ENCODE data around the gene C1QTNF5. TPM values are rescaled to one million over a fixed set of nuclear protein-coding genes. Genes with fewer than 3 reads are reported as not detected.
A peak's percentile ranks its signal among the peaks of the same experiment; 100 is the strongest.

The C1QTNF5 gene
- polyA plus RNA-seq, 4 donors, result 0.89 to 22.5 (median 11.8) TPM

DNA sequence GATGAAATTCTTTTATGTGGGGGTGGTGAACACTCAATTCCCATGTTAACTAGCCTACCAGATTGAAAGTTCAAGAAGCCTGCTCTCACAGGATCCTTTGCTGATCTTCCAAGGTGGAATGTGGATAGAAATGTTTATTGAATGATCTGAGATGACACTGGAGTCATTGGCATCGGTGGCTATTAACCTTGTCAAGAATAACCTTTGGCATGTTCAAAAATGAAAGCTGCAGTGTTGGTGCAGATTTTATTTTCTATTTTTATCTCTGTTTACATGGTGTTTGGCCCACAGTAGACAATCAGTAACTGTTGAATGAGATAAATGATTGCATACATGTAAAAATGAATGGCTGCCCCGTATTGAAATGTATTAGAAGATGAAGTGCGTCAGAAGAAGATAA, 42.7 kb downstream of the C1QTNF5 start:
- H3K4me1 ChIP-seq (ENCODE audit: control insufficient read depth in 3 of 3, insufficient read depth in 2 of 3, low read depth in 1 of 3, low read length in 2 of 3), result peaks cover 0 to 9% (median 0%) of the 10 kb centered on the region in 3 donors
- H3K36me3 ChIP-seq (ENCODE audit: control insufficient read depth in 3 of 3, insufficient read depth in 2 of 3, low read depth in 1 of 3, low read length in 3 of 3), result peaks cover 8 to 27% (median 15%) of the 10 kb centered on the region in 3 donors
- H3K4me3 ChIP-seq (ENCODE audit: low read depth in 1 of 3, low read length in 3 of 3), result no peak overlapping the region
- H3K9me3 ChIP-seq (ENCODE audit: control insufficient read depth in 2 of 2, insufficient read depth in 1 of 2, low read depth in 1 of 2, low read length in 1 of 2), result no peaks in the 10 kb centered on the region
- DNase-seq (peak in 1 of 2 donors; percentile 22), FAIRE-seq (no peak)
- no peaks in the 10 kb centered on the region for H3K27me3 ChIP-seq (ENCODE audit: control insufficient read depth in 3 of 3, insufficient read depth in 3 of 3, low read length in 3 of 3)
- H3K27ac ChIP-seq (ENCODE audit: low read depth in 1 of 3, low read length in 2 of 3), result peak overlapping the region in 1 of 3 donors; percentile 19
- 60 to 69% (median 64%) methylated on average over 3 of the region's 3 CpGs for WGBS, 3 donors

DNA sequence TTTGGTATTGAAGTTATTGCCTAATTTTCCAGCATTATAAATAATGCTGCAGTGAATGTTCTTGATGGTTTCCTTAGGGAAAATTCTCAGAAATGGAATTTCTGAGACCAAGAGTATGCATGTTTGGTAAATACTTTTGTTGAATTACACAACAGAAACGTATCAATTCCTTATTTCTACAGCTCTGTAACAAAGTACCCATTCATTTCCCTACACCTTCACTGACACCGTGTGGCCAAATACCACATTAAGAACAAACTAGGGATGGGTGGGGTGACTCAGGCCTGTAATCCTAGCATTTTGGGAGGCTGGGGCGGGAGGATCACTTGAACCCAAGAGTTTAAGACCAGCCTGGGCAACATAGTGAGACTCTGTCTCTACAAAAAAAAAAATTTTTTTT, 45.5 kb downstream of the C1QTNF5 start:
- no peak overlapping the region for H3K4me3 ChIP-seq (ENCODE audit: low read depth in 1 of 3, low read length in 3 of 3)
- DNase-seq (no peak), FAIRE-seq (no peak)
- peaks cover 0 to 9% (median 0%) of the 10 kb centered on the region in 3 donors for H3K4me1 ChIP-seq (ENCODE audit: control insufficient read depth in 3 of 3, insufficient read depth in 2 of 3, low read depth in 1 of 3, low read length in 2 of 3)
- WGBS, 3 donors, result 58 to 70% (median 69%) methylated on average over 3 of the region's 3 CpGs
- no peak overlapping the region for H3K27ac ChIP-seq (ENCODE audit: low read depth in 1 of 3, low read length in 2 of 3)
- H3K9me3 ChIP-seq (ENCODE audit: control insufficient read depth in 2 of 2, insufficient read depth in 1 of 2, low read depth in 1 of 2, low read length in 1 of 2), result peaks cover 0 to 18% of the 10 kb centered on the region in 2 donors
- H3K36me3 ChIP-seq (ENCODE audit: control insufficient read depth in 3 of 3, insufficient read depth in 2 of 3, low read depth in 1 of 3, low read length in 3 of 3), result peaks cover 13 to 28% (median 20%) of the 10 kb centered on the region in 3 donors
- H3K27me3 ChIP-seq (ENCODE audit: control insufficient read depth in 3 of 3, insufficient read depth in 3 of 3, low read length in 3 of 3), result no peaks in the 10 kb centered on the region

DNA sequence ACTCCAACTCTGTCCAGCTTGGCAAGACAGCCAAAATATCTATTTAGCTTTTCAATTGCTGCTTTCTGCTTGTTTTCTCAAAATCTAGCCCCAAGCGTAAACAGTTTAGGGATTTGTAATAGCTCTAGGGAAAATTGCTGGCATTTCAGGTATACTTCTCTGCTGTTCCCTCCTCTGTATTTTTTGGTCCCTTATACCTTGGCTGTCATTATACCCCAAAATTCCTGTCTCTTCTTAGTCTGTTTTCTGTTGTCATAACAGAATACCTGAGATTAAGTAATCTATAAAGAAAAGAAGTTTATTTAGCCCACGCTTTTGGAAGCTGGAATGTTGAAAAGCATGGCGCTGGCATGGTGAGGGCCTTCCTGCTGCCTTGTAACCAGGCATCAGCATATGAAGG, 47.2 kb downstream of the C1QTNF5 start:
- H3K36me3 ChIP-seq (ENCODE audit: control insufficient read depth in 3 of 3, insufficient read depth in 2 of 3, low read depth in 1 of 3, low read length in 3 of 3), result peaks cover 13 to 27% (median 14%) of the 10 kb centered on the region in 3 donors
- H3K4me3 ChIP-seq (ENCODE audit: low read depth in 1 of 3, low read length in 3 of 3), result no peak overlapping the region
- no peak for FAIRE-seq
- H3K9me3 ChIP-seq (ENCODE audit: control insufficient read depth in 2 of 2, insufficient read depth in 1 of 2, low read depth in 1 of 2, low read length in 1 of 2), result peaks cover 0 to 21% of the 10 kb centered on the region in 2 donors
- H3K27ac ChIP-seq (ENCODE audit: low read depth in 1 of 3, low read length in 2 of 3), result no peak overlapping the region
- DNase-seq, result no peak
- H3K4me1 ChIP-seq (ENCODE audit: control insufficient read depth in 3 of 3, insufficient read depth in 2 of 3, low read depth in 1 of 3, low read length in 2 of 3), result peaks cover 0 to 3% (median 0%) of the 10 kb centered on the region in 3 donors
- WGBS, 3 donors, result 92 to 99% (median 97%) methylated on average over 3 of the region's 3 CpGs
- no peaks in the 10 kb centered on the region for H3K27me3 ChIP-seq (ENCODE audit: control insufficient read depth in 3 of 3, insufficient read depth in 3 of 3, low read length in 3 of 3)

DNA sequence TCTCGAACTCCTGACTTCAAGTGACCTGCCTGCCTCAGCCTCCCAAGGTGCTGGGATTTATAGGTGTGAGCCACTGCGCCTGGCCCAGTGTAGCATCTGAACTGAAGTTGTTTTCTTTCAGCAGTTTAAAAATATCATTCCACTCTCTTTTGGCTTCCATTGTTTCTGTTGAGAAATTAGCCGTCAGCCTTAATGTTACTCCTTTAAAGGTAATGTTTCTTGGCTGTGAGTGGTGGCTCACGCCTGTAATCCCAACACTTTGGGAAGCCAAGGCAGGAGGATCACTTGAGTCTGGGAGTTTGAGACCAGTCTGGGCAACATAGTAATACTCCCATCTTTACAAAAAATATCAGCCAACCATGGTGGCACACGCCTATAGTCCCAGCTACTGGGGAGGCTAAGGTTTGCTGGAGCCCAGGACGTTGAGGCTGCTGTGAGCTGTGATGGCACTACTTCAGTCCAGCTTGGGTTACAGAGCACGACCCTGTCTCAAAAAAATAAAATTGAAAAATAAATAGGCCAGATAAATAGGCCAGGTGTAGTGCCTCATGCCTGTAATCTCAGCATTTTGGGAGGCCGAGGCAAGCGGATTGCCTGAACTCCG, 49.7 kb downstream of the C1QTNF5 start:
- H3K4me1 ChIP-seq (ENCODE audit: control insufficient read depth in 3 of 3, insufficient read depth in 2 of 3, low read depth in 1 of 3, low read length in 2 of 3), result no peaks in the 10 kb centered on the region
- H3K36me3 ChIP-seq (ENCODE audit: control insufficient read depth in 3 of 3, insufficient read depth in 2 of 3, low read depth in 1 of 3, low read length in 3 of 3), result peaks cover 11 to 31% (median 12%) of the 10 kb centered on the region in 3 donors
- no peak for FAIRE-seq
- H3K4me3 ChIP-seq (ENCODE audit: low read depth in 1 of 3, low read length in 3 of 3), result no peak overlapping the region
- H3K27me3 ChIP-seq (ENCODE audit: control insufficient read depth in 3 of 3, insufficient read depth in 3 of 3, low read length in 3 of 3), result no peaks in the 10 kb centered on the region
- 96 to 98% (median 98%) methylated on average over 10 of the region's 10 CpGs for WGBS, 3 donors
- no peak for DNase-seq
- H3K9me3 ChIP-seq (ENCODE audit: control insufficient read depth in 2 of 2, insufficient read depth in 1 of 2, low read depth in 1 of 2, low read length in 1 of 2), result peaks cover 0 to 21% of the 10 kb centered on the region in 2 donors
- no peak overlapping the region for H3K27ac ChIP-seq (ENCODE audit: low read depth in 1 of 3, low read length in 2 of 3)

Other genes starting within 250 kb of the C1QTNF5 start
- 10 to 100 TPM; 10.8 to 51.2 (median 30.5) TPM for gene DPAGT1, start 239.0 kb downstream of the C1QTNF5 start, polyA plus RNA-seq
- 10 to 100 TPM; 14.9 to 21.7 (median 17.8) TPM for gene C2CD2L, start 233.5 kb downstream of the C1QTNF5 start, polyA plus RNA-seq
- gene HINFP, start 219.3 kb downstream of the C1QTNF5 start, polyA plus RNA-seq, result 10 to 100 TPM; 12.3 to 37.5 (median 19.3) TPM
- gene ABCG4, start 191.8 kb downstream of the C1QTNF5 start, polyA plus RNA-seq, result under 1 TPM in 3 of 4 donors, not detected in 1; 0.27 to 0.73 (median 0.34) TPM
- gene NLRX1, start 172.2 kb downstream of the C1QTNF5 start, polyA plus RNA-seq, result 10 to 100 TPM in 1 of 4 donors, 1 to 10 TPM in 3; 3.5 to 13.0 (median 6.6) TPM
- gene NHERF4, start 155.4 kb downstream of the C1QTNF5 start, polyA plus RNA-seq, result 100 to 1,000 TPM in 2 of 4 donors, 10 to 100 TPM in 2; 33.6 to 258 (median 98.5) TPM
- gene CBL, start 134.5 kb downstream of the C1QTNF5 start, polyA plus RNA-seq, result 10 to 100 TPM in 1 of 4 donors, 1 to 10 TPM in 3; 2.2 to 10.1 (median 4.3) TPM
- 10 to 100 TPM in 2 of 4 donors, 1 to 10 TPM in 2; 1.1 to 82.3 (median 11.5) TPM for gene MCAM, start 23.8 kb downstream of the C1QTNF5 start, polyA plus RNA-seq
- 10 to 100 TPM in 2 of 4 donors, 1 to 10 TPM in 2; 6.5 to 28.3 (median 17.5) TPM for gene RNF26, start 6.4 kb downstream of the C1QTNF5 start, polyA plus RNA-seq
- under 1 TPM in 1 of 4 donors, not detected in 3; 0.03 TPM for gene MFRP, start 5.8 kb upstream of the C1QTNF5 start, polyA plus RNA-seq
- 10 to 100 TPM in 2 of 4 donors, 1 to 10 TPM in 2; 3.9 to 19.5 (median 10.3) TPM for gene USP2, start 40.8 kb upstream of the C1QTNF5 start, polyA plus RNA-seq
- gene THY1, start 82.3 kb upstream of the C1QTNF5 start, polyA plus RNA-seq, result 10 to 100 TPM in 2 of 4 donors, 1 to 10 TPM in 1, under 1 TPM in 1; 0.54 to 52.5 (median 8.7) TPM

Measured in small intestine (tissue), 7 donors.